OCI-LY1 (cell line): ENCODE data around the gene FAM83F.

Experiments used
- EZH2 ChIP-seq: fragments of 200-600 bp; sonication (generic), shearing (Covaris generic); IDR thresholded peaks from 2 replicates; pipeline ENCODE4 v1.8.0; 2017; ENCODE audit warnings: borderline replicate concordance, mixed run types, mild to moderate bottlenecking, antibody characterized with exemption, low read length, moderate library complexity, mixed read lengths
- TF ChIP-seq, protein P1 (sequence below): fragments of 200-600 bp; sonication (generic), shearing (Covaris generic); IDR thresholded peaks from 2 replicates; pipeline ENCODE4 v1.5.1; 2017; ENCODE audit warnings: mild to moderate bottlenecking, antibody characterized with exemption, low read length, moderate library complexity, mixed read lengths

DNA sequence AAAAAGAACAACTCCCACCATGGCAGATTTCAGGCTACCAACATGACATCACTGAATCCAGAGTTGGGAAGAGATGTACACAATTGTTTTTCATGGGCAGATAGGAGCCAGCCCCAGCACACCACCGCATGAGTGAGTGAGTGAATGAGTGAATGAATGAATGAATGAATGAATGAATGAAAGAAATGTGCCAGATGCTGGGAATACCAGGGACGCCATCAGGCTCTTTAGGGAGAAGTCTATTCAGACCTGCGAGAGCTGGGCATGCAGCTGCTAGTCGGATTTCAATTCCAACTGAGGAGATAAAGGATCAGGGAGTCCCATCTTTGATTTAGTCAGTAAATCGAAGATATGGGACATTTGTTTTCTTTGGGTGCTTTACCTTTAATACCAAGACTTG is 15.3 kb upstream of the FAM83F start:
- no peak for TF ChIP-seq EZH2
- TF ChIP-seq, protein P1, sequence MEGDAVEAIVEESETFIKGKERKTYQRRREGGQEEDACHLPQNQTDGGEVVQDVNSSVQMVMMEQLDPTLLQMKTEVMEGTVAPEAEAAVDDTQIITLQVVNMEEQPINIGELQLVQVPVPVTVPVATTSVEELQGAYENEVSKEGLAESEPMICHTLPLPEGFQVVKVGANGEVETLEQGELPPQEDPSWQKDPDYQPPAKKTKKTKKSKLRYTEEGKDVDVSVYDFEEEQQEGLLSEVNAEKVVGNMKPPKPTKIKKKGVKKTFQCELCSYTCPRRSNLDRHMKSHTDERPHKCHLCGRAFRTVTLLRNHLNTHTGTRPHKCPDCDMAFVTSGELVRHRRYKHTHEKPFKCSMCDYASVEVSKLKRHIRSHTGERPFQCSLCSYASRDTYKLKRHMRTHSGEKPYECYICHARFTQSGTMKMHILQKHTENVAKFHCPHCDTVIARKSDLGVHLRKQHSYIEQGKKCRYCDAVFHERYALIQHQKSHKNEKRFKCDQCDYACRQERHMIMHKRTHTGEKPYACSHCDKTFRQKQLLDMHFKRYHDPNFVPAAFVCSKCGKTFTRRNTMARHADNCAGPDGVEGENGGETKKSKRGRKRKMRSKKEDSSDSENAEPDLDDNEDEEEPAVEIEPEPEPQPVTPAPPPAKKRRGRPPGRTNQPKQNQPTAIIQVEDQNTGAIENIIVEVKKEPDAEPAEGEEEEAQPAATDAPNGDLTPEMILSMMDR = no peak
